Cardiac fibroblast (primary cell): ENCODE results near the gene UBE2G2.
A peak's percentile ranks its signal among the peaks of the same experiment; 100 is the strongest.

Experiments used
- DNase-seq, 2 donors: peaks; one replicate each; pipeline versions ENCODE4 v3.0.0 to v3.0.0-alpha.2; 2010; ENCODE audit warnings: low read depth in 2 of 2
- H3K4me3 ChIP-seq, 2 donors: replicated peaks in 1 of 2; 1 replicate in 1 of 2; 2 replicates in 1 of 2; pipeline ENCODE4 v1.5.1; 2011; ENCODE audit warnings: low read depth in 2 of 2, low read length in 2 of 2, mild to moderate bottlenecking in 2 of 2, moderate library complexity in 1 of 2
- TF ChIP-seq, protein P1 (sequence below): IDR thresholded peaks from one replicate; pipeline ENCODE4 v1.5.1; 2011; ENCODE audit warnings: low read depth, mild to moderate bottlenecking, low read length, inconsistent platforms

Gene UBE2G2

GRCh38 chr21:44814498-44815023 is 12.9 kb upstream of the UBE2G2 start:
- H3K4me3 ChIP-seq, result no peak overlapping the region
- peak in 1 of 2 donors; percentile 38 for DNase-seq
- TF ChIP-seq, protein P1, sequence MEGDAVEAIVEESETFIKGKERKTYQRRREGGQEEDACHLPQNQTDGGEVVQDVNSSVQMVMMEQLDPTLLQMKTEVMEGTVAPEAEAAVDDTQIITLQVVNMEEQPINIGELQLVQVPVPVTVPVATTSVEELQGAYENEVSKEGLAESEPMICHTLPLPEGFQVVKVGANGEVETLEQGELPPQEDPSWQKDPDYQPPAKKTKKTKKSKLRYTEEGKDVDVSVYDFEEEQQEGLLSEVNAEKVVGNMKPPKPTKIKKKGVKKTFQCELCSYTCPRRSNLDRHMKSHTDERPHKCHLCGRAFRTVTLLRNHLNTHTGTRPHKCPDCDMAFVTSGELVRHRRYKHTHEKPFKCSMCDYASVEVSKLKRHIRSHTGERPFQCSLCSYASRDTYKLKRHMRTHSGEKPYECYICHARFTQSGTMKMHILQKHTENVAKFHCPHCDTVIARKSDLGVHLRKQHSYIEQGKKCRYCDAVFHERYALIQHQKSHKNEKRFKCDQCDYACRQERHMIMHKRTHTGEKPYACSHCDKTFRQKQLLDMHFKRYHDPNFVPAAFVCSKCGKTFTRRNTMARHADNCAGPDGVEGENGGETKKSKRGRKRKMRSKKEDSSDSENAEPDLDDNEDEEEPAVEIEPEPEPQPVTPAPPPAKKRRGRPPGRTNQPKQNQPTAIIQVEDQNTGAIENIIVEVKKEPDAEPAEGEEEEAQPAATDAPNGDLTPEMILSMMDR, result no peak

DNA sequence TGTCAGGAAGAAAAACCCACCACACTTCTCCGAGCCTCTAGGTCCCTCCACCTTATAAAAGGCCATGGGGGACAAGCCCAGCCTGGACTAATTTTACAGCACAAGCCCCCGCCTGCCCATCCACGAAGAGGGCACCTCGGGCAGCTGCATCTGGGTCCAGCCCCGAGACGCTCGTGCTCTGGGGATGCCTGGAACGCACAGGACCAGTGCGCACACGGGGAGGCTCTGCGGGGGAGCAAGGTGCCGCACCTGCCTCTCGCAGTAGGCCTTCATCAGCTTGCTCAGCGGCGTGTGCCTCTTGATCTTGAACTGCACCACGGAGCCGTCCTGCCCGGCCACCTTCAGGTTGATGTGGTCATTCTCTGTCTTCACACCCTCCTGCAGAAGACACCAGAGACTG is 12.1 kb upstream of the UBE2G2 start:
- TF ChIP-seq, protein P1, result no peak
- DNase-seq, result no peak
- no peak overlapping the region for H3K4me3 ChIP-seq

DNA sequence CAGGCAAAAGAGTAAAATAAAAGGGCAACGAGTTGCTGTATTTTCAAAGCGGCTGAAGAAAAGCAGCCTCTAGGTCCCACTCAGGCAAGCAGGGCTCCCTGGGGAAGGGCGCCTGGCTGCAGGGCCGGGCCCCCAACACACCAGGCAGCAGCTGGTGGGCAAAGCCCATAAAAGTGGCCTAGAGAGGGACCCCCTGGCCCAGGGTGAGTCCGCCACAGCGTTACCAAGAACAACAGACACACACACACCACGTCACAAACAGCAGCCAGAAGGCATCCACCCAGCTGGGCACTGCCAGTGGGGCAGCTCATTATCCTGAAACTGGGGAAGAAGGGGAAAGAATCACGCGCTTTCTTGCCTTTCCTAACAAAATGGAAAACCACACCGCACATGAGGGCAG is 11.5 kb upstream of the UBE2G2 start:
- no peak overlapping the region for H3K4me3 ChIP-seq
- TF ChIP-seq, protein P1, result no peak
- no peak for DNase-seq

DNA sequence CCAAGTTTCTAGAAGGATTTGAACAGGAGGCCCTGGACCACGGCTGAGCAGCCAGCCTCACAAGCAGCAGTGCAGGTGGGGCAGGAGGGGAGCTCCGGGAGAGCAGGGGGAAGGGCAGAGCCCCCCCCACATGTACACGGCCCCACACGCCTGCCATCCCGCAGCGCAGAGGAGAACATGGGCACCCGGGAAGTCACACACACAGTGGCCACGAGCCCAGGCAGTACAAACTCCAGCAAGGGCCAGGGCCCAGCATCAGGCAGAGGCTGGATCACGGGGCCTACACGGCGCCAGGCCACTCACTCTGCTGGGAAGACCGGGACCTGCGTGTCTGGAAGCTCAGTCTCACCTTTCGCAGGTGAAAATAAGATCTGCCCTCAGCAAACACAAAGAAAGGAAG is 11.0 kb upstream of the UBE2G2 start:
- DNase-seq, result no peak
- no peak overlapping the region for H3K4me3 ChIP-seq
- TF ChIP-seq, protein P1, result no peak

DNA sequence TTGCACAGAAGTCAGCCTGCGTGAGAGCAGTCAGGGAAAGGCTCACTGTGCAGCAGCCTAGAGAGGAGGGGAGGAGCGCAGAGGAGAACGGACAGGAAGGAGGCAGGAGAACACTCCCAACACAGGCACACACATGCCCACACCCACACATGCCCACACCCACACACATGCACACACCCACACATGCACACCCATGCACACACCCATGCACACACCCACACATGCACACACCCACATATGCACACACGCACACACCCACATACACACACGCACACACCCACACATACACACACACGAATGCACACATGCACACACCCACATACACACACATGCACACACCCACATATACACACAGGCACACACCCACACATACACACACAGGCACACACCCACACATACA is 9.2 kb upstream of the UBE2G2 start:
- TF ChIP-seq, protein P1, result no peak
- no peak overlapping the region for H3K4me3 ChIP-seq
- DNase-seq, result no peak

- TF ChIP-seq, protein P1, result no peak
- DNase-seq, result no peak
- H3K4me3 ChIP-seq, result no peak overlapping the region
These were observed 4.2 kb upstream of the UBE2G2 start for GRCh38 chr21:44805859-44806258.

DNA sequence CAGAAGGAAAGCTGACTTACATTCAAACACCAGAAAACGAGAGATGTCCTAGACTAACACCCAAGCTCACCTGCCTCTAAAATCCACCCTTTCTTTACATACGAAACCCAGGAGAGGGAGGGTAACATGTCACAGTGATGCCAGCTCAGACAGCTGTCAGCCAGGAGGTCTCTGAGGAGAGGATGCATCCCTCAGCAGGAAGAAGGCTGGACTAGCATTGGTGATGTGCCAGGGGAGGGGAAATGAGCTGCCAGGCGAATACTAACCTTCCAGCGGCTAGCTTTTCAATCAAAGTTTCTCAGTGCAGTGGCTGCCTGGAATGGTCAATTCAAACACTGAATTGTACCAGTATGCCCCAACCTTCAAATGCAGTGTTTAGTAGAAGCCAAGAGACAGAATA is 3.6 kb upstream of the UBE2G2 start:
- no peak overlapping the region for H3K4me3 ChIP-seq
- TF ChIP-seq, protein P1, result no peak
- DNase-seq, result no peak
